Endothelial cell of umbilical vein (primary cell): Measurements from ENCODE around the gene PTPRD. TPM values are rescaled to one million over a fixed set of nuclear protein-coding genes. Genes with fewer than 3 reads are reported as not detected.

Experiments used
- BruUV-seq: library from RNA; stranded (reverse); fragments of 400-500 nt; replicated peaks from 2 replicates; lab custom pipeline; 2021; lab: Mats Ljungman, UMichigan
- CTCF ChIA-PET: fragments of 300-600, 350-600 bp; sonication (Branson Sonifier 250); formaldehyde crosslinking; loops from one replicate; lab custom pipeline; 2021; ENCODE audit warnings: antibody characterized with exemption, inconsistent platforms; lab: Charles Lee
- POLR2A ChIA-PET: fragments of 300-600, 350-600 bp; sonication (Branson Sonifier 250); formaldehyde crosslinking; loops from one replicate; lab custom pipeline; 2021; ENCODE audit warnings: antibody characterized with exemption, inconsistent platforms; lab: Charles Lee
- DNase-seq: peaks from one replicate; pipeline ENCODE4 v3.0.0-alpha.2; 2011; ENCODE audit warnings: low read depth, low spot score
- FAIRE-seq: peaks from 2 replicates; lab custom pipeline; 2011; peaks lifted over from hg19 to GRCh38; lab: Jason Lieb, UNC
- H2AFZ ChIP-seq: 2 replicates; pipeline ENCODE4 v1.6.0; 2012; ENCODE audit warnings: low read depth, low read length, control low read depth, inconsistent platforms
- H3K27ac ChIP-seq: 2 replicates; pipeline ENCODE4 v1.5.1; 2011; ENCODE audit warnings: low read depth, mild to moderate bottlenecking, control low read depth, low read length, moderate library complexity; ENCODE audit not compliant: insufficient read depth
- H3K27me3 ChIP-seq, 2 experiments: 2 replicates each; pipeline versions ENCODE4 v1.6.0 to v1.6.1; 2011; ENCODE audit warnings: low read length in 2 of 2, mixed read lengths in 1 of 2; ENCODE audit not compliant: control insufficient read depth in 2 of 2, insufficient read depth in 2 of 2
- H3K36me3 ChIP-seq, 2 experiments: 2 replicates in 1 of 2; 3 replicates in 1 of 2; pipeline ENCODE4 v1.5.1; 2011; ENCODE audit warnings: low read length in 2 of 2, mild to moderate bottlenecking in 1 of 2, moderate library complexity in 1 of 2; ENCODE audit not compliant: control insufficient read depth in 2 of 2, insufficient read depth in 2 of 2; ENCODE audit errors: extremely low read depth in 1 of 2
- H3K4me1 ChIP-seq: 3 replicates; pipeline ENCODE4 v1.5.1; 2011; ENCODE audit warnings: mild to moderate bottlenecking, low read length; ENCODE audit not compliant: control insufficient read depth, insufficient read depth; ENCODE audit errors: extremely low read depth
- H3K4me2 ChIP-seq: 2 replicates; pipeline ENCODE4 v1.6.1; 2011; ENCODE audit warnings: low read length, control low read depth, mixed read lengths; ENCODE audit not compliant: insufficient read depth
- H3K4me3 ChIP-seq, 3 experiments: fragments of 200-600 bp in 1 of 3; sonication (generic), shearing (Covaris generic) in 1 of 3; replicated peaks in 1 of 3; 2 replicates each; pipeline ENCODE4 v1.5.1; 2011 to 2016; ENCODE audit warnings: control low read depth in 3 of 3, low read length in 3 of 3, mild to moderate bottlenecking in 2 of 3, inconsistent platforms in 1 of 3, low read depth in 1 of 3, moderate library complexity in 1 of 3; ENCODE audit not compliant: insufficient read depth in 1 of 3
- H3K79me2 ChIP-seq: 2 replicates; pipeline ENCODE4 v1.6.0; 2012; ENCODE audit warnings: low read length, inconsistent platforms; ENCODE audit not compliant: control insufficient read depth, insufficient read depth
- H3K9ac ChIP-seq: replicated peaks from 2 replicates; pipeline ENCODE3; 2011; ENCODE audit warnings: low read length, control low read depth; ENCODE audit not compliant: insufficient read depth; ENCODE audit errors: extremely low read depth
- H3K9me1 ChIP-seq: replicated peaks from 3 replicates; pipeline ENCODE4 v1.6.0; 2011; ENCODE audit warnings: mild to moderate bottlenecking, low read length; ENCODE audit not compliant: control insufficient read depth, insufficient read depth; ENCODE audit errors: extremely low read depth
- H3K9me3 ChIP-seq: replicated peaks from 2 replicates; pipeline ENCODE4 v1.5.1; 2012; ENCODE audit warnings: low read length, inconsistent platforms; ENCODE audit not compliant: control insufficient read depth, insufficient read depth
- H4K20me1 ChIP-seq: replicated peaks from 2 replicates; pipeline ENCODE3; 2011; ENCODE audit warnings: mild to moderate bottlenecking, low read length; ENCODE audit not compliant: control insufficient read depth, insufficient read depth; ENCODE audit errors: extremely low read depth
- CTCF ChIP-seq, 2 donors: IDR thresholded peaks; 1 replicate in 1 of 2; 2 replicates in 1 of 2; pipeline ENCODE4 v1.5.1; 2011; ENCODE audit warnings: low read length in 2 of 2, mild to moderate bottlenecking in 2 of 2, moderate library complexity in 2 of 2, control low read depth in 1 of 2, inconsistent platforms in 1 of 2, low read depth in 1 of 2; ENCODE audit not compliant: insufficient read depth in 1 of 2; ENCODE audit errors: extremely low read depth in 1 of 2
- EZH2 ChIP-seq: IDR thresholded peaks from 2 replicates; pipeline ENCODE4 v1.6.1; 2012; ENCODE audit warnings: borderline replicate concordance, low read depth, mild to moderate bottlenecking, moderate library complexity, low read length, inconsistent platforms; ENCODE audit not compliant: severe bottlenecking
- FOS ChIP-seq: IDR thresholded peaks from 2 replicates; pipeline ENCODE4 v1.6.1; 2011; ENCODE audit warnings: mild to moderate bottlenecking, low read length, moderate library complexity, borderline replicate concordance; ENCODE audit not compliant: insufficient read depth
- GATA2 ChIP-seq: IDR thresholded peaks from 2 replicates; pipeline ENCODE4 v1.7.0; 2011; ENCODE audit warnings: low read depth, mild to moderate bottlenecking, moderate library complexity, mixed read lengths, low read length; ENCODE audit not compliant: insufficient read length, insufficient read depth
- JUN ChIP-seq: IDR thresholded peaks from 2 replicates; pipeline ENCODE4 v1.6.1; 2011; ENCODE audit warnings: borderline replicate concordance, low read depth; ENCODE audit not compliant: insufficient read length, insufficient read depth
- MAX ChIP-seq: IDR thresholded peaks from 2 replicates; pipeline ENCODE4 v1.6.1; 2011; ENCODE audit not compliant: insufficient read depth, insufficient read length
- MYC ChIP-seq: IDR thresholded peaks from one replicate; pipeline ENCODE4 v1.6.1; 2011; ENCODE audit warnings: mild to moderate bottlenecking, low read depth, low read length
- POLR2A ChIP-seq: IDR thresholded peaks from 2 replicates; pipeline ENCODE4 v1.6.1; 2012; ENCODE audit warnings: low read depth, mild to moderate bottlenecking, control low read depth, low read length
- POLR2AphosphoS5 ChIP-seq: IDR thresholded peaks from 2 replicates; pipeline ENCODE4 v1.6.1; 2012; ENCODE audit warnings: low read depth, mild to moderate bottlenecking, control low read depth, low read length, moderate library complexity; ENCODE audit not compliant: insufficient read depth
- dilution Hi-C: fragments of 300-500 bp; cut with MboI; formaldehyde crosslinking; loops from one replicate; pipeline ENCODE4 v1.15.0; 2019; ENCODE audit warnings: low sequenced_read_pairs; ENCODE audit not compliant: extremely low pct_ligation_motif_present
- intact Hi-C: fragments of 100-400 bp; cut with micrococcal nuclease; formaldehyde crosslinking; loops from one replicate; pipeline ENCODE4 v1.10.0; 2022
- polyA plus RNA-seq, 4 experiments: library from polyadenylated mRNA; depleted of rRNA in 3 of 4; stranded (reverse) in 3 of 4; unstranded in 1 of 4; fragments of >200 nt; gene quantifications; 2 replicates each; pipeline versions ENCODE4 v1.2.1 to v1.2.3, GENCODE V29; 2011 to 2012; ENCODE audit warnings: missing spikeins in 1 of 4
- total RNA-seq: library from RNA; stranded (reverse); gene quantifications from 2 replicates; pipeline ENCODE4 v1.2.3, GENCODE V29; 2021

Gene PTPRD
- total and polyA plus RNA-seq, 2 donors (not counting 3 experiments of a cell fraction or from before 2014, with no cell fraction given): 5.5 to 5.7 TPM

- CTCF ChIA-PET: no interaction called here
Observed at GRCh38 chr9:8392866-8393265, 2219.9 kb downstream of the PTPRD start.

GRCh38 chr9:8391566-8391965 is 2221.2 kb downstream of the PTPRD start:
- Histone ChIP-seq H3K4me3 (no peak overlapping the region), H4K20me1 (no peaks in the 10 kb centered on the region), H3K9me1 (no peaks in the 10 kb centered on the region), H3K79me2 (no peaks in the 10 kb centered on the region), H2AFZ (no peak overlapping the region), H3K27me3 (no peaks in the 10 kb centered on the region), H3K36me3 (no peaks in the 10 kb centered on the region), H3K9ac (no peak overlapping the region), H3K4me2 (no peak overlapping the region), H3K9me3 (no peaks in the 10 kb centered on the region), H3K27ac (no peak overlapping the region), H3K4me1 (peaks cover 2% of the 10 kb centered on the region)
- TF ChIP-seq MAX (no peak), POLR2AphosphoS5 (no peak), FOS (no peak), POLR2A (no peak), MYC (no peak), JUN (no peak), EZH2 (no peak), CTCF (IDR thresholded peaks at IDR 0.05; ENCODE audit: extremely low read depth in 1 of 2, insufficient read depth in 1 of 2, low read depth in 1 of 2, low read length in 2 of 2) (no peak), GATA2 (no peak)
- no TSS peak for BruUV-seq
- DNase-seq (no peak), FAIRE-seq (no peak)
- ChIA-PET CTCF (no interaction called here), POLR2A (no interaction called here)
- intact Hi-C loops: no loop called here
- dilution Hi-C loops: no loop called here

More at GRCh38 chr9:8392866-8393265, 2219.9 kb downstream of the PTPRD start:
- POLR2A ChIA-PET: no interaction called here
- H3K9ac ChIP-seq: no peak overlapping the region
- H3K79me2 ChIP-seq: no peaks in the 10 kb centered on the region
- DNase-seq: no peak
- no peaks in the 10 kb centered on the region for H4K20me1 ChIP-seq
- dilution Hi-C loops (no loop called here), intact Hi-C loops (no loop called here)
- H3K4me2 ChIP-seq: no peak overlapping the region
- H3K4me1 ChIP-seq: peaks cover 2% of the 10 kb centered on the region
- no peaks in the 10 kb centered on the region for H3K9me3 ChIP-seq
- H2AFZ ChIP-seq: no peak overlapping the region
- no peaks in the 10 kb centered on the region for H3K9me1 ChIP-seq
- H3K4me3 ChIP-seq: no peak overlapping the region
- H3K27ac ChIP-seq: no peak overlapping the region
- no peak for FAIRE-seq
- H3K36me3 ChIP-seq: no peaks in the 10 kb centered on the region
- TF ChIP-seq POLR2A (no peak), GATA2 (no peak), MAX (no peak), POLR2AphosphoS5 (no peak), MYC (no peak), FOS (no peak)
- BruUV-seq: no TSS peak
- H3K27me3 ChIP-seq: no peaks in the 10 kb centered on the region
